Measurements from ENCODE around the gene OXA1L.

GRCh38 chr14:22770481-22771187 lies 4.1 kb downstream of the OXA1L start:
- TF ChIP-seq EZH2 (IDR thresholded peaks at IDR 0.05), result no peak
- TF ChIP-seq EZH2phosphoT487 (IDR thresholded peaks at IDR 0.05), result no peak

Measured in neural progenitor cell (in vitro differentiated cells).